GM12878 (cell line): ENCODE results near the gene NPTN. TPM values are rescaled to one million over a fixed set of nuclear protein-coding genes. Genes with fewer than 3 reads are reported as not detected.
A peak's percentile ranks its signal among the peaks of the same experiment; 100 is the strongest.

Experiments
- ATAC-seq: fragments of 200-7000 bp; cut with Tn5 transposase; 3 replicates; pipeline ENCODE4 v1.9.1; 2020; ENCODE audit warnings: mild to moderate bottlenecking, moderate library complexity
- BruUV-seq: library from RNA; stranded (reverse); fragments of 400-500 nt; replicated peaks from 2 replicates; lab custom pipeline; 2021; lab: Mats Ljungman, UMichigan
- CTCF ChIA-PET: fragments of 300-600 bp; sonication (Branson Sonifier 250); formaldehyde crosslinking; extraction: SDS; loops from one replicate; lab custom pipeline; 2021; ENCODE audit warnings: inconsistent platforms; lab: Yijun Ruan, JAX
- POLR2A ChIA-PET: fragments of 350-600 bp; formaldehyde crosslinking; extraction: SDS; loops from one replicate; lab custom pipeline; 2021; ENCODE audit warnings: inconsistent platforms; lab: Charles Lee
- RAD21 ChIA-PET: fragments of 300-600 bp; sonication (Branson Sonifier 250); formaldehyde crosslinking; loops from one replicate; lab custom pipeline; 2023; ENCODE audit warnings: antibody characterized with exemption; ENCODE audit not compliant: unreplicated experiment; lab: Charles Lee
- SMC1A ChIA-PET: fragments of 300-600 bp; sonication (Branson Sonifier 250); formaldehyde crosslinking; loops from one replicate; lab custom pipeline; 2023; ENCODE audit not compliant: unreplicated experiment, uncharacterized antibody; lab: Charles Lee
- DNase-seq: peaks from one replicate; pipeline ENCODE4 v3.0.0-alpha.2; 2011; ENCODE audit warnings: low read depth, low spot score
- FAIRE-seq: peaks from 3 replicates; lab custom pipeline; 2011; peaks lifted over from hg19 to GRCh38; lab: Jason Lieb, UNC
- H2AFZ ChIP-seq: 2 replicates; pipeline ENCODE4 v1.6.0; 2011; ENCODE audit warnings: low read depth, low read length, control low read depth; ENCODE audit not compliant: control insufficient read depth
- H3K27ac ChIP-seq: 2 replicates; pipeline ENCODE4 v1.5.1; 2011; ENCODE audit warnings: control low read depth; ENCODE audit not compliant: control insufficient read depth, insufficient read depth
- H3K27me3 ChIP-seq, 2 experiments: replicated peaks in 1 of 2; 2 replicates each; pipeline versions ENCODE4 v1.6.0 to v1.6.1; 2011; ENCODE audit warnings: low read length in 1 of 2; ENCODE audit not compliant: control insufficient read depth in 2 of 2, insufficient read depth in 2 of 2
- H3K36me3 ChIP-seq, 2 experiments: 2 replicates each; pipeline ENCODE4 v1.5.1; 2011; ENCODE audit warnings: low read length in 1 of 2; ENCODE audit not compliant: control insufficient read depth in 2 of 2, insufficient read depth in 2 of 2
- H3K4me1 ChIP-seq: 2 replicates; pipeline ENCODE4 v1.6.1; 2011; ENCODE audit warnings: mild to moderate bottlenecking, low read length, moderate library complexity, mixed read lengths; ENCODE audit not compliant: control insufficient read depth, insufficient read depth
- H3K4me2 ChIP-seq: 2 replicates; pipeline ENCODE4 v1.6.0; 2011; ENCODE audit warnings: control low read depth; ENCODE audit not compliant: control insufficient read depth, insufficient read depth
- H3K4me3 ChIP-seq: fragments of 200-600 bp; sonication (generic); 2 replicates; pipeline ENCODE4 v1.5.1; 2016
- H3K79me2 ChIP-seq: 2 replicates; pipeline ENCODE4 v1.6.0; 2011; ENCODE audit warnings: low read length; ENCODE audit not compliant: control insufficient read depth, insufficient read depth
- H3K9ac ChIP-seq: 2 replicates; pipeline ENCODE4 v1.8.0; 2011; ENCODE audit warnings: low read length, control low read depth, mixed read lengths; ENCODE audit not compliant: control insufficient read depth, insufficient read depth
- H3K9me3 ChIP-seq: replicated peaks from 3 replicates; pipeline ENCODE4 v1.5.1; 2011; ENCODE audit warnings: mild to moderate bottlenecking, low read length; ENCODE audit not compliant: control insufficient read depth, insufficient read depth
- H4K20me1 ChIP-seq: 2 replicates; pipeline ENCODE4 v1.6.0; 2011; ENCODE audit not compliant: control insufficient read depth, insufficient read depth
- BHLHE40 ChIP-seq, 2 experiments: fragments of 450-650 bp in 1 of 2; IDR thresholded peaks; 2 replicates each; pipeline ENCODE4 v1.6.1; 2011 to 2017; ENCODE audit warnings: low read depth in 2 of 2, borderline replicate concordance in 1 of 2, improper control_type of control experiment in 1 of 2, low read length in 1 of 2, mild to moderate bottlenecking in 1 of 2
- JUNB ChIP-seq: IDR thresholded peaks from 2 replicates; pipeline ENCODE4 v1.6.1; 2016; ENCODE audit warnings: antibody characterized with exemption, mild to moderate bottlenecking
- JUND ChIP-seq: IDR thresholded peaks from 2 replicates; pipeline ENCODE4 v1.6.1; 2012; ENCODE audit warnings: low read depth, mild to moderate bottlenecking, low read length, improper control_type of control experiment, moderate library complexity
- NFYB ChIP-seq: IDR thresholded peaks from 2 replicates; pipeline ENCODE4 v1.6.1; 2011; ENCODE audit warnings: low read depth, mild to moderate bottlenecking, low read length, improper control_type of control experiment, moderate library complexity; ENCODE audit not compliant: insufficient read depth
- RB1 ChIP-seq: fragments of 450-650 bp; formaldehyde crosslinking; IDR thresholded peaks from 2 replicates; pipeline ENCODE4 v1.6.1; 2017; ENCODE audit warnings: mild to moderate bottlenecking, borderline replicate concordance
- STAT3 ChIP-seq: IDR thresholded peaks from 2 replicates; pipeline ENCODE4 v1.6.1; 2011; ENCODE audit warnings: low read depth, low read length, improper control_type of control experiment
- WGBS: methylation state at CpG from one replicate; pipeline ENCODE4 v1.1.6; 2016; ENCODE audit warnings: low lambda C conversion rate; ENCODE audit not compliant: insufficient replicate concordance, insufficient coverage; ENCODE audit errors: missing lambda C conversion rate; 5-methylcytosine and 5-hydroxymethylcytosine counted together
- in situ Hi-C: fragments of 300-500 bp; cut with MboI; formaldehyde crosslinking; loops from 9 replicates; pipeline ENCODE4 v1.14.3; 2018; ENCODE audit warnings: mixed read lengths
- intact Hi-C: fragments of 100-400 bp; cut with micrococcal nuclease; formaldehyde crosslinking; loops from one replicate; pipeline ENCODE4 v1.14.2; 2022; ENCODE audit not compliant: unreplicated experiment
- polyA plus RNA-seq, 11 experiments: library from polyadenylated mRNA; depleted of rRNA in 4 of 11; unstranded in 6 of 11; stranded (reverse) in 5 of 11; fragments of >200 nt; fragmentation: Nextera tagmentation in 4 of 11; fragmentation: Illumina TruSeq in 1 of 11; extraction: Ambion mirVana in 4 of 11; extraction: Trizol in 1 of 11; gene quantifications; 1 replicate in 1 of 11; 2 replicates in 10 of 11; pipeline versions ENCODE4 v1.2.1 to v1.2.3, GENCODE V29; 2011 to 2016; ENCODE audit warnings: inconsistent platforms in 2 of 11, missing spikeins in 2 of 11, low read depth in 1 of 11
- total RNA-seq, 4 experiments: library from RNA; depleted of rRNA in 3 of 4; stranded (reverse); fragments of >200 nt in 3 of 4; fragmentation: Illumina TruSeq in 1 of 4; extraction: Trizol in 1 of 4; gene quantifications; 2 replicates each; pipeline versions ENCODE4 v1.2.1 to v1.2.3, GENCODE V29; 2013 to 2021
- TF ChIP-seq, protein P1 (sequence below): fragments of 450-650 bp; conservative IDR thresholded peaks from 2 replicates; pipeline ENCODE4 v1.6.1; 2017; ENCODE audit warnings: mild to moderate bottlenecking, moderate library complexity

NPTN gene
- total and polyA plus RNA-seq, 10 of the 15 experiments (the other 5 are each of a cell fraction or from before 2014, with no cell fraction given): 17.8 to 79.1 (median 41.7) TPM

- TF ChIP-seq, protein P1, sequence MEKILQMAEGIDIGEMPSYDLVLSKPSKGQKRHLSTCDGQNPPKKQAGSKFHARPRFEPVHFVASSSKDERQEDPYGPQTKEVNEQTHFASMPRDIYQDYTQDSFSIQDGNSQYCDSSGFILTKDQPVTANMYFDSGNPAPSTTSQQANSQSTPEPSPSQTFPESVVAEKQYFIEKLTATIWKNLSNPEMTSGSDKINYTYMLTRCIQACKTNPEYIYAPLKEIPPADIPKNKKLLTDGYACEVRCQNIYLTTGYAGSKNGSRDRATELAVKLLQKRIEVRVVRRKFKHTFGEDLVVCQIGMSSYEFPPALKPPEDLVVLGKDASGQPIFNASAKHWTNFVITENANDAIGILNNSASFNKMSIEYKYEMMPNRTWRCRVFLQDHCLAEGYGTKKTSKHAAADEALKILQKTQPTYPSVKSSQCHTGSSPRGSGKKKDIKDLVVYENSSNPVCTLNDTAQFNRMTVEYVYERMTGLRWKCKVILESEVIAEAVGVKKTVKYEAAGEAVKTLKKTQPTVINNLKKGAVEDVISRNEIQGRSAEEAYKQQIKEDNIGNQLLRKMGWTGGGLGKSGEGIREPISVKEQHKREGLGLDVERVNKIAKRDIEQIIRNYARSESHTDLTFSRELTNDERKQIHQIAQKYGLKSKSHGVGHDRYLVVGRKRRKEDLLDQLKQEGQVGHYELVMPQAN: no peak
- no peak for TF ChIP-seq JUND
- no peak for TF ChIP-seq STAT3
- TF ChIP-seq BHLHE40 (IDR thresholded peaks at IDR 0.05; ENCODE audit: borderline replicate concordance in 1 of 2, low read depth in 2 of 2, low read length in 1 of 2): peak in 1 of 2 experiments; percentile 48; a peak in 1 of 4 replicates
- 0 out of 2 replicates have a peak, but pooled peaks have one; percentile 34 for TF ChIP-seq NFYB
- TF ChIP-seq, all 136 proteins: peak for 4
Observed at GRCh38 chr15:73681063-73681462, 47.9 kb upstream of the NPTN start (continued).

GRCh38 chr15:73680549-73680948 lies 47.4 kb upstream of the NPTN start:
- no peak for TF ChIP-seq RB1
- TF ChIP-seq JUNB: peak; percentile 25; the same call in 1 of the 2 replicates
- Histone ChIP-seq H3K27me3 (peaks cover 3 to 4% of the 10 kb centered on the region in 2 experiments; a peak in 3 of 4 replicates), H3K79me2 (no peaks in the 10 kb centered on the region), H2AFZ (no peak overlapping the region), H3K9me3 (no peaks in the 10 kb centered on the region), H3K27ac (no peak overlapping the region), H3K4me2 (no peak overlapping the region), H4K20me1 (no peaks in the 10 kb centered on the region), H3K4me1 (no peaks in the 10 kb centered on the region), H3K9ac (no peak overlapping the region), H3K36me3 (no peaks in the 10 kb centered on the region), H3K4me3 (no peak overlapping the region)
- in situ Hi-C loops: no loop called here
- WGBS: 35% methylated on average over 2 of the region's 2 CpGs
- intact Hi-C loops: no loop called here
- POLR2A ChIA-PET: no interaction called here
- ATAC-seq (no peak), DNase-seq (no peak), FAIRE-seq (no peak)
- RAD21 ChIA-PET: no interaction called here
- BruUV-seq: no TSS peak
- SMC1A ChIA-PET: interaction anchor here (6.1 kb wide), 1 partner anchor 18 kb away, joined by 45 read pairs; no protein-coding TSS in a partner anchor
- CTCF ChIA-PET: interaction anchor here (1.0 to 4.0 kb wide), 2 partner anchors 19 to 24 kb away, joined by 3 to 17 read pairs; no protein-coding TSS in a partner anchor
